GM21515 (cell line): ENCODE measurements around the gene SPEM1.
A peak's percentile ranks its signal among the peaks of the same experiment; 100 is the strongest.

Source experiments
- ATAC-seq: cut with Tn5 transposase; IDR thresholded peaks from one replicate; pipeline ENCODE4 v1.9.1; 2021; ENCODE audit not compliant: unreplicated experiment

The SPEM1 gene

GRCh38 chr17:7419819-7420610, at the start of gene SPEM1:
SPEM1 (plus strand) TSS chr17:7420324; CDS start chr17:7420385, 61 bp downstream.
- ATAC-seq: no peak

GRCh38 chr17:7370853-7371252, 49.3 kb upstream of the SPEM1 start:
- no peak for ATAC-seq

- no peak for ATAC-seq
Observed at GRCh38 chr17:7374353-7374752, 45.8 kb upstream of the SPEM1 start.

DNA sequence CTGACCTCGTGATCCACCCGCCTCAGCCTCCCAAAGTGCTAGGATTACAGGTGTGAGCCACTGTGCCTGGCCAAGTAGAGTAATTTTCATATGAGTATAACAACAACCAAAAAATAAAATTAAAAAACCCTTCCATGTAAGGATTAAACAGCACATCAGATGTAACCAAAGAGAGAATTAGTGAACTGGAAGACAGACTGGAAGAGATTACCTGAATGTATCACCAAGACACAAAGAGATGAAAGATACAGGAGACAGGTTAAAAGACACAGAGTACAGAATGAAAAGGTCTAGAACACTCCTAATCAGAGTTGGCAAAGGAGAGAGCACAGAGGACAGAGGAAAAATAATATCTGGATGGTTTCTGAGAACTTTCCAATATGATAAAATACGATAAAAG, 41.0 kb upstream of the SPEM1 start:
- no peak for ATAC-seq

DNA sequence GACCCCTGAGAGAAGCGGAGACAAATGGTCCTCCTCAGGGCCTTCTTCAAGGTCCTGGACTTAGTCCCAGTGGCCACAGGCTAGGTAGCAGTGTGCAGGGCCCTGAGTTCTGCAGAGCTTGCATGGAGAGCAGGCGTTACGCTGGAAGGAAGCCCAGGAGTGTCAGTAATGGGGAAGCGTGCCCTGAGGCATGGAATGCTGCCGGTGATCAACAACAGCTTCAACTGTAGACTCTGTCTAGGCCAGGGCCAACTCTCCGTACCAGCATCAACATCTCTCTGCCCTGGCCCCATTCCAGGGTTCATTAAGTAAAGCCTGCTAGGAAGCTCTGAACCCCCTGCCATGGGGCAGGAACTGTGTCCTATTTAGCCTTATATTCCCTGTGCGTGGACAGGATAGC, 39.8 kb upstream of the SPEM1 start:
- no peak for ATAC-seq

- no peak for ATAC-seq
Observed at GRCh38 chr17:7380855-7381683, 39.1 kb upstream of the SPEM1 start, which contains the start of gene TNK1. TNK1 (plus strand) TSS chr17:7381089; CDS start chr17:7382927, 1,838 bp downstream.

DNA sequence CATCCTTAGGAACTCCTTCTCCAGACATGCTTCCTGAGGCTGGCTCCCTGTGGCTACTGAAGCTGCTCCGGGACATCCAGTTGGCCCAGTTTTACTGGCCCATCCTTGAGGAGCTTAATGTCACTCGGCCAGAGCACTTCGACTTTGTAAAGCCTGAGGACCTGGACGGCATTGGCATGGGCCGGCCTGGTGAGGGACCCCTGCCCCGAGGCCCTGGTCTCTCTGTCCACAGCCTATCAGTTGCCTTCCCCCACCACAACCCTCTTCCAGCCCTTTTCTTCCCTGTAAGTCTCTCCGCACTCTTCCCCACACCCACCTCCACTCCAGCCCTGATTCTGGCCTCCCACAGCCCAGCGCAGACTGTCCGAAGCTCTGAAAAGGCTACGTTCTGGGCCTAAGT, 37.2 kb upstream of the SPEM1 start:
- ATAC-seq: no peak

- ATAC-seq: no peak
Observed at GRCh38 chr17:7383371-7383741, 36.8 kb upstream of the SPEM1 start.

DNA sequence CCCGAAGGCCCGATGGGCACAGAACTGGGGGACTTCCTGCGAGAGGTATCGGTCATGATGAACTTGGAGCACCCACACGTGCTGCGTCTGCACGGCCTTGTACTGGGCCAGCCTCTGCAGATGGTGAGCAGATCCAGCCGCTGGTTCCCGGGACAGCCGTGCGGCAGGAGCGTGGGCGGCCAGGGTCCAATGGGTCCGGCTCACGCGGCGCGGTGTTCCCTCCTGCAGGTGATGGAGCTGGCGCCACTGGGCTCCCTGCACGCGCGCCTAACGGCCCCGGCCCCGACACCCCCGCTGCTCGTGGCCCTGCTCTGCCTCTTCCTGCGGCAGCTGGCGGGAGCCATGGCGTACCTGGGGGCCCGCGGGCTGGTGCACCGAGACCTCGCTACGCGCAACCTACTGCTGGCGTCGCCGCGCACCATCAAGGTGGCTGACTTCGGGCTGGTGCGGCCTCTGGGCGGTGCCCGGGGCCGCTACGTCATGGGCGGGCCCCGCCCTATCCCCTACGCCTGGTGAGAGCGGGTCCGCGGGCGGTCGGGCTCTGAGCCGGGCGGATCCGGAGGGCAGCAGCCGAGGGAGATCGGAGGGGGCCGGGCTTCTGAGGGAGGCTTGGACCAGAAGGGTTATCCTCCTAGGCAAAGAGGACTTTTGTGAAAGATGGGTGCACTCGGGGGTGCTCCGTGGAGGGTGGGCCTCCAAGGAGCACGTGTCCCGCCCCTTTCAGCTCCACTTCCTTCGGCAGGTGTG, 36.2 kb upstream of the SPEM1 start:
- ATAC-seq: peak; percentile 74

- no peak for ATAC-seq
Observed at GRCh38 chr17:7384489-7385081, 35.5 kb upstream of the SPEM1 start.

- ATAC-seq: no peak
Observed at GRCh38 chr17:7388856-7389255, 31.3 kb upstream of the SPEM1 start.

- ATAC-seq: no peak
Observed at GRCh38 chr17:7389924-7390910, 29.9 kb upstream of the SPEM1 start.

DNA sequence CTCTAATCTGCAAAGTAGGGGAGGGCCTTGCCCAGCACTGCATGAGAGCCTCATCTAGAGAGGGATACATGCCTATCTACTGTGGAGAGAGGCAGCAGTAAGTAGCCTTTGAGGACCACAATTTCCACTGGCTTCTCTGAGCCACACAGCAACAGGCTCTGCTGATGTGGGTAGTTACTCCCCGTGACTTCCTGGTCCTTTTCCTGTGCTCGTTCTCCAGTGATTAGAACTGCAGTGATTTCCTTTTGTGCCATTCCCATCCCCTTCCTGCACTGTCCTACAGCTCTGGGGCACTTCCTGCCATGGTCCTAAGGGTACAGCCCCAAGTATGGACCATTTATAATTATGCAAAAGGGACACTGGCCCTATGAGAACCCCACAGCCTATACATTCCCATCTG, 28.8 kb upstream of the SPEM1 start:
- ATAC-seq: no peak

GRCh38 chr17:7392696-7393612, 27.2 kb upstream of the SPEM1 start:
- ATAC-seq: no peak

- ATAC-seq: peak; percentile 52
Observed at GRCh38 chr17:7393613-7394451, 26.3 kb upstream of the SPEM1 start.

DNA sequence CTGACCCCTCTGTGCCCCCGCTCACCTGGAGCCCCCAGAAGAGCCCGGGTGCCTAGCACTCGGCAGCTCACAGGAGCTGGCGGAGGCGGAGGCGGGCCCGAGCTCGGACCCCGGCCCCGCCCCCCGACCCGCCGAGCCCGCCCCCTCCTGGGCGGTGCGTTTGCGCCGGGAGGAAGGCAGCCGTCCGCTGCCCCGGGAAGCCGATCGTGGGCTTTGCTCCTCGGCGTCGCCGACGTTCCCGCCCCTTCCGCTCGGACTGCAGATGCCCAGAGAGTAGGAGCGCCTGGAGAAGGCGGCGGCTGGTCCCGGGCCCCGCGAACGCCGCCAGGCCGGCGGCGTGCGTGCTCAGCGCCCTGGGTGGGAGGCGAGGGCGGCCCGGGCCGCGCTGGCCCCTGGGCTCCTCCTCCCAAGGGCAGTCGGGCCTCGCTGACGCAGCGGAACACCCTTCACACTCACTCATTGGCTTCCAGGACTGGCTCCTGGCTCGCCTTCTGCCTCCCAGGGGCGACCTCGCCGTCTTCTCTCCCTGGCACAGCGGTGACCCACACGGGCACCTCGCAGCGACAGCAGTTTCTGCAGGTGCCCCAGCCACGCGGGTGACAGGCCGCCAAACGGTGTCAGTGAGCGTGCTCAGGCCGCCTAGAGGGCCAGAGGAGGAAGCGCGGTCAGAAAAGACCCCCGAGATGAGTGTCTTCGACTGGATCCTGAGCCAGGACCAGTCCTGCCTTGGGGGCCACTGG, 25.5 kb upstream of the SPEM1 start, which contains the start of gene PLSCR3:
Gene PLSCR3 (minus strand): TSS at position 74 of the 740 bp plus-strand sequence. CDS start 415 bp downstream, outside the sequence.
- ATAC-seq: peak; percentile 73

DNA sequence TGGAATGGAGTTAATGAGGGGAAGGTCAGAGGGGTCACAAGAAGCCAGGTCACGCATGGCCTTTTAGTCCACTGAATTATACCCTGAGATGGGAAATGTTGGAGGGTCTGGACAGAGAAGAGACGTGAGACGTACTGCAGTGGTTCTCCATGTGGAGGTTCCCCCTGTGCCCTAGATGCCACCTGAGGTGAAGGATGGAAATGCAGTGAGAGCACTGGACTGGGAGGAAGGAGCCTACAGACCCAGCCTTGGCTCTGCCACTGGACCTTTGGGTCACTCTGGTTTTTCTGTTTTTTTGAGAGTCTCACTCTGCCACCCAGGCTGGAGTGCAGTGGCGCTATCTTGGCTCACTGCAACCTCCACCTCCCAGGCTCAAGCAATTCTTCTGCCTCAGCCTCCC, 24.0 kb upstream of the SPEM1 start:
- no peak for ATAC-seq
